ENCODE measurements around the gene ARG1. TPM values are rescaled to one million over a fixed set of nuclear protein-coding genes. Genes with fewer than 3 reads are reported as not detected.
"Not testable (repeated sequence)": the region's sequence is repeated elsewhere in the genome, so short reads cannot be mapped to it uniquely, and the experiment has no call there.

Gene ARG1
- total RNA-seq, result 1,000 to 10,000 TPM in 2 of 6 experiments, 100 to 1,000 TPM in 4; 428 to 1,179 (median 813) TPM
- long read RNA-seq, transcript ARG1-203 (8 exons, 1,532 nt), result major isoform, 815 of 1,036 reads
- long read RNA-seq, transcript ARG1-206 (3 exons, 726 nt), result minor isoform, 9 of 1,036 reads
- long read RNA-seq, partial matches to known transcripts, result 28 of 1,036 reads
- long read RNA-seq, other reads (novel, unspliced or antisense), result 180 of 1,036 reads

DNA sequence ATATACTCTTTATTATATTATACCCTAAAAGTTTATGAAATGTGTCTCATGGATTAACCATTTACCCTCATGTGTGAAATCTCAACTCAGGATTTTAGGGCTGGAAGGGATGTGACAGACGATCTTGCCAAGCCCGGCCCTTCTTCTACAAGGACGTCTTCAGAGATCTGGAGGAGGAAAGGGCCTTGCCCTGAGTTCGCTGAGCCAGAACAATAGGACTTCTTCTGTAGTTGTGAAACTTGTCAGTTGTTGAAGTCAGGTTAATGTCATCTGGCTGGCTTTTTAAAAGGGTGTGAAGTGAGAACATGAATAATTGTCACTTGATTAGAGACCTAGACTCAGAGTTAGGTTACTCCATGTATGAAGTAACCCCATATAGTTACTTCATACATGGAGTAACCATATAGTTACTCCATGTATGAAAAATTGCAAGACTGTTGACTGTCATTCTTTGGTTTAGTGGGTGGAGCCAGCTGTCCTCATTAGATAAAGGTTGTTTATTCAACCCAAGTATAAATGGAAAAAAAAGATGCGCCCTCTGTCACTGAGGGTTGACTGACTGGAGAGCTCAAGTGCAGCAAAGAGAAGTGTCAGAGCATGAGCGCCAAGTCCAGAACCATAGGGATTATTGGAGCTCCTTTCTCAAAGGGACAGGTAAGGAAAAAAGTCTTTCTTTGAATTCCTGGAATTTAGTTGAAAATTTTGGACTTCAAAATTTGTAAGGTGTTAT lies at the start of gene ARG1:
Gene ARG1 (plus strand): TSS at position 541 of the 730 bp plus-strand sequence. CDS start 57 bp downstream, at position 598.
- intact Hi-C loops (cut with DNase I), result no loop called here
- ATAC-seq, result peak; percentile 55 to 80 (median 74)
- peak; percentile 98 for TF ChIP-seq POLR2A (IDR thresholded peaks at IDR 0.05)
- TF ChIP-seq CTCF (IDR thresholded peaks at IDR 0.05), result no peak
- peak in 1 of 3 donors; percentile 80 for DNase-seq
- Histone ChIP-seq H3K36me3 (peaks cover 0 to 20% (median 6%) of the 10 kb centered on the region in 4 donors), H3K9me3 (no peaks in the 10 kb centered on the region), H3K27ac (peak within 1 kb of the TSS; percentile 84 to 98 (median 95)), H3K4me1 (peaks cover 0 to 27% (median 5%) of the 10 kb centered on the region in 4 donors), H3K4me3 (peak within 1 kb of the TSS; percentile 24 to 59 (median 49)), H3K27me3 (no peaks in the 10 kb centered on the region)
- 45% methylated on average over 6 of the region's 6 CpGs for WGBS (ENCODE audit: insufficient coverage, low coverage, low lambda C conversion rate, missing lambda C conversion rate)

DNA sequence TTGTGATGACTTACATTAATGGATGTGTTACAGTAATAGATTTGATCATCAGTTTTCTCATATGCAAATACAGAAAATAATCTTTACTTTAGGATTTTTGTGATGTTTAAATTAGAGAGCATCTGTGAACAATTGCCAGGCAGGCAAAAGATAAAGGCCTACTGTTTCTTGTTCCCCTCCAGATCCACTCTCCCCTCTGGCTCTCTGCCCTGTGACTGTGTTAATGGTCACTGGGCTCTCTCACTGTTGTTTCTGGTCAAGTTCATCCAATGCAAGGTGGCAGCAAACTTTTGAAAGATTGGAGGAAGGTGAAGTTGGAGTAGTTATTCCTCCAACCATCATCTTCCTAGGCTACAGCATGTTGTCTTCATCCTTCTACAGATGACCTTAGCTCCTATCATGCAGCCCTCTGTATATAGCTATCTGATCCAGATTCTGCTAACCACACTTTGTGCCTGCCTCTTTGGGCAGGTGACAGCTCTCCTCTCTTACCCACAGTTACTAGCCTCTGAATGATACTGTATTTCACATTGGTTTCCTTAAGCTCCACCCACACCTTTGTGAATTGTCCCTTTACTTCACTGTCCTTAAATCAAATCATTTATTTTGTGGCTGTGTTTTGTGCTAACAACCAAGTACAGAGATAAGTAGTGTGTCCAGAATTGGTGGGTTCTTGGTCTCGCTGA lies 48.9 kb upstream of the ARG1 start:
- Histone ChIP-seq H3K4me3 (no peak overlapping the region), H3K27ac (no peak overlapping the region), H3K27me3 (no peaks in the 10 kb centered on the region), H3K4me1 (no peaks in the 10 kb centered on the region), H3K36me3 (no peaks in the 10 kb centered on the region), H3K9me3 (no peaks in the 10 kb centered on the region)
- WGBS (ENCODE audit: insufficient coverage, low coverage, low lambda C conversion rate, missing lambda C conversion rate), result 100% methylated on average over 1 of the region's 1 CpG
- intact Hi-C loops (cut with DNase I), result no loop called here
- no peak for DNase-seq
- ATAC-seq, result no peak
- TF ChIP-seq POLR2A (IDR thresholded peaks at IDR 0.05) (no peak), CTCF (IDR thresholded peaks at IDR 0.05) (no peak)

DNA sequence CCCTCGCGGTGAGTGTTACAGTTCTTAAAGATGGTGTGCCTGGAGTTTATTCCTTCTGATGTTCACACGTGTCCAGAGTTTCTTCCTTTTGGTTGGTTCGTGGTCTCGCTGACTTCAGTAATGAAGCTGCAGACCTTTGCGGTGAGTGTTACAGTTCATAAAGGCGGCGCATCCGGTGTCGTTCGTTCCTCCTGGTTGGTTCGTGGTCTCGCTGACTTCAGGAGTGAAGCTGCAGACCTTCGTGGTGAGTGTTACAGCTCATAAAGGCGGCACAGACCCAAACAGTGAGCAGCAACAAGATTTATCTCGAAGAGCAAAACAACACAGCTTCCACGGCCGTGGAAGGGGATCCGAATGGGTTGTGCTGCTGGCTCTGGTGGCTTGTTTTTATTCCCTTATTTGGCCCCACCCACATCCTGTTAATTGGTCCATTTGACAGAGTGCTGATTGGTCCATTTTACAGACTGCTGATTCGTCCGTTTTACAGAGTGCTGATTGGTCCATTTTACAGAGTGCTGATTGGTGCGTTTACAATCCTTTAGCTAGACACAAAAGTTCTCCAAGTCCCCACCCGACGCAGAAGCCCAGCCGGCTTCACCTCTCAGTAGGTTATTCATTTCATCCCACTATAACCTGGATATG lies 48.2 kb upstream of the ARG1 start:
- Histone ChIP-seq H3K4me3 (no peak overlapping the region), H3K36me3 (no peaks in the 10 kb centered on the region), H3K4me1 (no peaks in the 10 kb centered on the region), H3K27ac (no peak overlapping the region), H3K9me3 (no peaks in the 10 kb centered on the region), H3K27me3 (no peaks in the 10 kb centered on the region)
- TF ChIP-seq CTCF (IDR thresholded peaks at IDR 0.05) (no peak), POLR2A (IDR thresholded peaks at IDR 0.05) (no peak)
- ATAC-seq (no peak), DNase-seq (no peak)
- WGBS (ENCODE audit: insufficient coverage, low coverage, low lambda C conversion rate, missing lambda C conversion rate), result 92% methylated on average over 20 of the region's 25 CpGs
- intact Hi-C loops (cut with DNase I), result no loop called here

DNA sequence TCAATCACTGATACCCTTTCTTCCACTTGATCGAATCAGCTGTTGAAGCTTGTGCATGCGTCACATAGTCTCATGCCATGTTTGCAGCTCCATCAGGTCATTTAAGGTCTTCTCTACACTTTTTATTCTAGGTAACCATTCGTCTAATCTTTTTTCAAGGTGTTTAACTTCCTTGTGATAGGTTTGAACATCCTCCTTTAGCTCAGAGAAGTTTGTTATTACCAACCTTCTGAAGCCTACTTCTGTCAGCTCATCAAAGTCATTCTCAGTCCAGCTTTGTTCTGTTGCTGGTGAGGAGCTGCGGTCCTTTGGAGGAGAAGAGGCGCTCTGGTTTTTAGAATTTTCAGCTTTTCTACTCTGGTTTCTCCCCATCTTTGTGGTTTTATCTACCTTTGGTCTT lies 42.1 kb upstream of the ARG1 start:
- H3K4me3 ChIP-seq; H3K27me3 ChIP-seq; ATAC-seq; DNase-seq; H3K27ac ChIP-seq; H3K4me1 ChIP-seq; H3K36me3 ChIP-seq; H3K9me3 ChIP-seq; intact Hi-C loops (cut with DNase I): not testable (repeated sequence)
- WGBS (ENCODE audit: insufficient coverage, low coverage, low lambda C conversion rate, missing lambda C conversion rate), result 66% methylated on average over 5 of the region's 5 CpGs

DNA sequence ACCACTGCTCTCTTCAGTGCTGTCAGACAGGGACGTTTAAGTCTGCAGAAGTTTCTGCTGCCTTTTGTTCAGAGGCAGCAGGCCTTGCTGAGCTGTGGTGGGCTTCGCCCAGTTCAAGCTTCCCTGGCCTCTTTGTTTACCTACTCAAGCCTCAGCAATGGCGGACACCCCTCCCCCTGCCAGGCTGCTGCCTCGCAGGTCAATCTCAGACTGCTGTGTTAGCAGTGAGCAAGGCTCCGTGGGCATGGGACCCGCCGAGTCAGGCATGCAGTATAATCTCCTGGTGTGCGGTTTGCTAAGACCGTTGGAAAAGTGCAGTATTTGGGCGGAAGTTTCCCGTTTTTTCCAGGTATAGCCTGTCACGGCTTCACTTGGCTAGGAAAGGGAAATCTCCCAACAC lies 41.3 kb upstream of the ARG1 start:
- ATAC-seq; H3K27ac ChIP-seq; H3K27me3 ChIP-seq; intact Hi-C loops (cut with DNase I); H3K4me1 ChIP-seq; H3K4me3 ChIP-seq; H3K9me3 ChIP-seq; H3K36me3 ChIP-seq; DNase-seq: not testable (repeated sequence)
- 92% methylated on average over 6 of the region's 12 CpGs for WGBS (ENCODE audit: insufficient coverage, low coverage, low lambda C conversion rate, missing lambda C conversion rate)

All from right lobe of liver (tissue), 6 donors.